Activated effector memory CD4-positive, alpha-beta T cell treated with anti-CD3 and anti-CD28 coated beads, Interleukin-2, amount 50 U/mL, for 16 hours (primary cell): ENCODE measurements around the gene USF2.
"Not testable (repeated sequence)": the region's sequence is repeated elsewhere in the genome, so short reads cannot be mapped to it uniquely, and the experiment has no call there.

Experiments used
- DNase-seq: peaks from one replicate; pipeline ENCODE4 v3.0.0-alpha.2; 2020

The USF2 gene

GRCh38 chr19:35286101-35286500 is 17.3 kb downstream of the USF2 start:
- DNase-seq = not testable (repeated sequence)

DNA sequence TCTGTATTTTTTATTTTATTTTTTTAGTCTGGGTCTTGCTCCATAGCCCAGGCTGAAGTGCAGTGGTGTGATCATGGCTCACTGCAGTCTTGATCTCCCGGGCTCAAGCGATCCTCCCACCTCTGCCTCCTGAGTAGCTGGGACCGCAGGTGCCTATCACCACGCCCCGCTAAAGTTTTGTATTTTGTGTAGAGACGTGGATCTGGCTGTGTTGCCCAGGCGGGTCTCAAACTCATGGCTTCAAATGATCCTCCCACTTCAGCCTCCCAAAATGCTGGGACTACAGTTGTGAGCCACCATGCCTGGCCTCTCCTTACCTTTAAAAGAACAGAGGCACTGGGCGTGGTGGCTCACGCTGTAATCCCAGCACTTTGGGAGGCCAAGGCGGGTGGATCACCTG is 19.0 kb downstream of the USF2 start:
- DNase-seq = no peak

DNA sequence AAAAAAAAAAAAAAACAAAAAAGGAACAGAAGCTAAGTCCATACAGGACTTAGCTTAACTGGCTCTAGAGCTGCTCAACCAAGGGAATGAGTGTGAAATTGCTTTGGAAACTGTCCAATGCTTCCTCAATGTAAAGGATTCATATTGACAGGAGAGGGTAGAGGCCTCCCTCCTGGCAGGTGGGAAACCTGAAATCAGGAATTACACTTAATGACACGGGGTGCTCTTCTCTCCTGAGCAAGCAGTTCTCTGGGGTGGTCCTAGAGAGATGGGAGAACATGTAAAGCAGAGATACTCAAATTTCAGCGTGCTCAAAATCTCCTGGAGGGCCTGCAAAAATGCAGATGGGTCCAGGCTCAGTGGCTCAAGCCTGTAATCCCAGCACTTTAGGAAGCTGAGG is 19.6 kb downstream of the USF2 start:
- DNase-seq = no peak

DNA sequence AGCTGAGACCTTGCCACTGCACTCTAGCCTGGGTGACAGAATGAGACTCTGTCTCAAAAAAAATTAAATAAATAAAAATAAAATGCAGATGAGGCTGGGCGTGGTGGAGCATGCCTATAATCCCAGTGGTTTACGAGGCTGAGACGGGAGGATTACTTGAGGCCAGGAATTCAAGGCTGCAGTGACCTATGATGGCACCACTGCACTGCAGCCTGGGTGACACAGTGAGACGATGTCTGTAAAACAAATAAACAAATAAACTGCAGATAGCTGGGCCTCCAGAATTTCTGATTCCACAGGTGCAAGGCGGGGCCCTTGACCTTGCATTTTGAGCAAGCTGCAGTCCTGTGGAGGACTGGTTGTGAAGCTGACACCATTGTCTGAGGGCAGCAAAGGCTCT is 20.1 kb downstream of the USF2 start:
- DNase-seq = no peak

DNA sequence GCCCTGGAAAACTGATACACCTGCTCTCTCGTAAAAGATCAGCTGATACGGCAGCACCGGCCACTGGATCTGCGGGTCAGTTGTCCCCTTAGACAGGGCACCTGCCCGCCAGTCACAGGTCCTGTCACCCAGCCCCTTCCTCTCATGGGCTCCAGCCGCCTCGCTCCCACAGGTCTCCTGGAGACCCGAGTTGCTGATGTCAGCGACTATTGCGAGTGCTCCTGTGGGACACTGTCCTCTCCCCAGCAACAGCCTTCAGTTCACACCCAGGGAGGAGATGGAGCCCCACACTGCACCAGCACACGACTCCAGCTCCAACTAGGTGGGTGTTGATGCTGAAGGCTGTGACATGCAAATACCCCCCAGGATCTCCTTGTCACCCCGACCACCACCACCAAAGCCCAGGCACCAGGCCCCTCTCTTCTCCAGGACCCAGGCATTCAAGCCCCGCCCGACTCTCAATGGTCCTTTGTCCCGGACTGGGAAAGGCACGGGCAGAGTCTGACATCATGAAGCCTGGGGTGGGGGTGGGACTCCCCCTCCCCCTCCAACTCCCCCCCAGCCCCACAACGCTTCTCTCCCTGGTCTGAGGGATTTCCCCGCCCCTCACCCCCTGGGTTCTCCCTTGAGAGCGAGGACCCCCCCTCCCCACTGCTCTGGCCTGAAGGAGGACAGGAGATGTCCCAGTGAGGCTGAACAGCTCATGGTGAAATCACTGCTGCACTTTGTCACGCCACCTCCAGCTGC is 21.8 kb downstream of the USF2 start:
- no peak for DNase-seq

DNA sequence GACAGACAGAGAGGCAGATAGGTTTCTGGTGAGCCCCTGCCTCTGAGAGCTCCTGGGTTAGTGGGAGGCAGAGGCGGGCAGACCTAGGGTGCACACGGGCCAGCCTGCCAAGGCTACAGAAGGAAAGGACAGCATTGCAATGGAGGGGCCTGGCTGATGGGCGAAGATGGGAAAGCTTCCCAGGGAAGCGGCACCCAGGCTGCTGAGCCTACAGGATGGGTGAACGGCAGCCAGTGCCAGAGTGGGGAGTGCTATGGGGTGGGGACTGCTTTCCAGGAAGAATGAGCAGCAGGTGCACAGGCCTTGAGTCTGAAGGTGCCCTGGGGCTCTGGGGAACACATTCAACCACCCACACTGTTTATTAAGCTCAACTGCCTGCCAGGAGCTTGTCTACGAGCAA is 22.5 kb downstream of the USF2 start:
- DNase-seq = no peak

DNA sequence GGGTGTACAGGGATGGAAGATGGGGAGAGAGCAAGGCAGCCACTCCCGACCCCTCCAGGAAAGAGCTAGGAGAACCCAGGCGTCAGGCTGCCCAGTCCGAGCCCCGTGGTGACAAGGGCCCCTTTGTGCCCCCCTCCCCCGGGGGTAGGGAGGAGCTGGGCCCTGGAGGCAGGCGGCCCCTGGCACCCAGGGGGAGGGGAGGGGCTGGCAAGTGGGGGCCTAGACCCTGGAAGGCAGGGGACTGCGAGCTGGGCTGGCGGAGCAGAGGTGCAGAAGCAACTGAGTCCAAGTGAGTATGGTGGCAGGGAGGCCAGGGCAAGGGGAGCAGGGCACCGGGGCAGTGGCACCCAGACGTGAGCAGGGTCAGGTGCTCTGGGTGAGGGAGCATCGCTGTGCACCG is 23.2 kb downstream of the USF2 start, which contains the start of gene MAG:
TSS of gene MAG (plus strand) at position 246 of the 400 bp plus-strand sequence. CDS start 3,248 bp downstream, outside the sequence.
- DNase-seq = no peak

- DNase-seq = no peak
Observed at GRCh38 chr19:35292421-35293362, 23.9 kb downstream of the USF2 start.

- no peak for DNase-seq
Observed at GRCh38 chr19:35293363-35293739, 24.6 kb downstream of the USF2 start.

DNA sequence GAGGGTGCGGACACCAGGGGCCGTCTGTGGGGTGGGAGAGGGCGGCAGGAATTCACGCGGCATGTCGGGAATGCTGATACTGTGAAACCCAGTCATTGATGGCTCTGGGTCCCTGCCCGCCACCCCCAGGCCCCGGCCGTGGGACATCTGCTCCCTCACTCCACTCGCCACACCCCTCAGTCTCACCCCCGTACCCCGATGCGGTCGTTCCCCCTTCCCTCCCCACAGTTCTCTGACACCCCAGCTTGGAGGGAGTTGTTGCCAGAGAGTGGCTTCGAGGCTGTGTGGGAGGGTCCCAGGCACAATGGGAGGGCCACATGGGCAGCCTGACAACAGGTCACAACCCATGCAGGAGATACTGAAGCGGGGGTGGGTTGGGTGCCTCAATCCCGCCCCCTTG is 25.0 kb downstream of the USF2 start:
- DNase-seq = no peak

GRCh38 chr19:35294328-35294727 is 25.6 kb downstream of the USF2 start:
- DNase-seq = no peak

DNA sequence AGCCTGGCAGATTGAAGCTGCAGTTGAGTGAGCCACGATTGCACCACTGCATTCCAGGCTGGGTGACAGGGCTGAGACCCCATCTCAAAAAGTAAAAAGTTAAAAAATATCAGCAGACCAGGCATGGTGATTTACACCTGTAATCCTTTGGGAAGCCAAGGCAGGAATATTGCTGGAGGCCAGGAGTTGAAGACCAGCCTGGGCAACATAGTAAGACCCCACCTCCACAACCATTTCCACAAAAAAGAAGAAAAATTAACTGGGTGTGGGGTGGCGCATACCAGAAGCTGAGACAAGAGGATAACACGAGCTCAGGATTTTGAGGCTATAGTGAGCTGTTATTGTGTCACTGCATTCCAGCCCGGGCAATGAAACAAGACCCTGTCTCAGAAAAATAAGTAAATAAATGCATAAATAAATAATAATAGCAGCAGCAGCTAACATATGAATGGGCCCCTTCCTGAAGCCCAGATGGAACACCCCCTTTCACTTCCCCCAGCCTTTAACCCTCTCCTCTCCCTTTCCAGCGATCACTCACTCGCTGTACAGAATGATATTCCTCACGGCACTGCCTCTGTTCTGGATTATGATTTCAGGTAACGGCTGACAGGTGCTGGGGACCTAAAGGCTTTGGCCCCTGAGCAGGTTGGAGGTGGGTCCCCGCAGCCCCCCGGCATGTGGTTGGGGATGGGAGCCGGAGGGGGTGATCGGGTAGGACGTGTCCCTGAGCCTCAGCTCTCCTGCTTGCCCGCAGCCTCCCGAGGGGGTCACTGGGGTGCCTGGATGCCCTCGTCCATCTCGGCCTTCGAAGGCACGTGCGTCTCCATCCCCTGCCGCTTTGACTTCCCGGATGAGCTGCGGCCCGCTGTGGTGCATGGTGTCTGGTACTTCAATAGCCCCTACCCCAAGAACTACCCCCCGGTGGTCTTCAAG is 26.4 kb downstream of the USF2 start:
- DNase-seq = no peak

GRCh38 chr19:35295792-35296462 is 27.2 kb downstream of the USF2 start:
- peak; percentile 70 for DNase-seq

GRCh38 chr19:35296644-35297514 is 28.1 kb downstream of the USF2 start:
- DNase-seq = no peak

DNA sequence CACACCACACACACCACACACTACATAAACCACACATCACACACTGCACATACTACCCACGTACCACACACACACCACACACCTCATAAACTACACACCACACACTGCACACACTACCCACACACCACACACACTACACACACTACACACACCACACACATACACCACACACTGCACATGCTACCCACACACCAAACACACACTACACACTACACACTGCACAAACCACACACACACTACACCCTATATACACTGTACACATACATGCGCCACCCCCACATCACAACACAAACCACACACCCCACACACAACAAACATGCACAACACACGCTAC is 28.7 kb downstream of the USF2 start:
- no peak for DNase-seq

DNA sequence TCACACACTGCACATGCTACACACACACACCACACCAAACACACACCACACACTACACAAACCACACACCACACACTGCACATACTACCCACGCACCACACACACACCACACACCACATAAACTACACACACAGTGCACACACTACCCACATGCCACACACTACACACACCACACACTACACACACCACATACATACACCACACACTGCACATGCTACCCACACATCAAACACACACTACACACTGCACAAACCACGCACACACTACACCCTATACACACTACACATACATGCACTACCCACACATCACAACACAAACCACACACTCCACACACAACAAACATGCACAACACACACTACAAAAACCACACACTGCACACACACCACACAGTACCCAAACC is 29.2 kb downstream of the USF2 start:
- DNase-seq = no peak

DNA sequence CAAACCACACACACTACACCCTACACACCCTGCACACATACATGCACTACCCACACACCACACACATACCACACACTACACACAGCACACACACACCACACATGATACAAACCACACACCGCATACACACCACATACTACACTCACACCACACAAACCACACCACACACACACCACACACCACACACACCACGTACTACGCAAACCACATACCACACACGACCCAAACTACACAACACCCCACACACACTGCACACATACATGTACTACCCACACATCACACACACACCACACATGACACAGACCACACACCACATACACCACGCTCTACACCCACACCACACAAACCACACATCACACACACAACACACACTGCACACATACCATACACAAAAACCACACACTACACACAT is 29.8 kb downstream of the USF2 start:
- no peak for DNase-seq

DNA sequence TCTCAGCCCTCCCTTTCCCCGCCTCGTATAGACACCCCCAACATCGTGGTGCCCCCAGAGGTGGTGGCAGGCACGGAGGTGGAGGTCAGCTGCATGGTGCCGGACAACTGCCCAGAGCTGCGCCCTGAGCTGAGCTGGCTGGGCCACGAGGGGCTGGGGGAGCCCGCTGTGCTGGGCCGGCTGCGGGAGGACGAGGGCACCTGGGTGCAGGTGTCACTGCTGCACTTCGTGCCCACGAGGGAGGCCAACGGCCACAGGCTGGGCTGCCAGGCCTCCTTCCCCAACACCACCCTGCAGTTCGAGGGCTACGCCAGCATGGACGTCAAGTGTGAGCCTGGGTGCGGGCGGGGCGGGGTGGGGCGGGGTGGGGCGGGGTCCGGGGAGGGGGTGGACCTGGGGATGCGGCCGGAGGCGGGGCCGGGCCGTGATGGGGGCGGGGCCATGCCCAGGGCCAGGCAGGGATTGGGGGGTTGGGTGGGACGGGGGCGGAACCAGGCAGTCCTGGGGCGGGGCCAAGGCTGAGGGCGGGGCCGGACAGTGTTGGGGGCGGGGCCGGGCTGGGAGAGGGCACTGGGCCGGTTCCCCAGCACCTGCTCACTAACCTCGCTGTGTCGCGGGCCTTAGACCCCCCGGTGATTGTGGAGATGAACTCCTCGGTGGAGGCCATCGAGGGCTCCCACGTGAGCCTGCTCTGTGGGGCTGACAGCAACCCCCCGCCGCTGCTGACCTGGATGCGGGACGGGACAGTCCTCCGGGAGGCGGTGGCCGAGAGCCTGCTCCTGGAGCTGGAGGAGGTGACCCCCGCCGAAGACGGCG is 31.0 kb downstream of the USF2 start:
- no peak for DNase-seq

GRCh38 chr19:35300339-35300649 is 31.5 kb downstream of the USF2 start:
- no peak for DNase-seq

- DNase-seq = no peak
Observed at GRCh38 chr19:35301961-35302360, 33.2 kb downstream of the USF2 start.

DNA sequence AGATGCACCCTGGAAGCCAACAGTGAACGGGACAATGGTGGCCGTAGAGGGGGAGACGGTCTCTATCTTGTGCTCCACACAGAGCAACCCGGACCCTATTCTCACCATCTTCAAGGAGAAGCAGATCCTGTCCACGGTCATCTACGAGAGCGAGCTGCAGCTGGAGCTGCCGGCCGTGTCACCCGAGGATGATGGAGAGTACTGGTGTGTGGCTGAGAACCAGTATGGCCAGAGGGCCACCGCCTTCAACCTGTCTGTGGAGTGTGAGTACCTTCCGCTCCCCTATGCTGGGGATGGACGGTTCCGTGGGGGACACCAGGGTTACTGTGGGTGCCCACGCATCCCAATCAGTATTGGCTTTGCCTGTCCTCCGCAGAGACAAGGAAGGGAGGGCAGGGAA is 33.7 kb downstream of the USF2 start:
- no peak for DNase-seq
